Measurements from ENCODE around the gene U2AF1L4. TPM values are rescaled to one million over a fixed set of nuclear protein-coding genes. Genes with fewer than 3 reads are reported as not detected.

Gene U2AF1L4
- total and polyA plus RNA-seq, 3 experiments from 2014 or later = 29.0 to 37.5 (median 32.2) TPM

GRCh38 chr19:35768082-35768421 lies 22.8 kb upstream of the U2AF1L4 start:
- H3K4me1 Mint-ChIP-seq = peaks cover 0 to 2% (median 0%) of the 10 kb centered on the region in 3 donors
- no peak for DNase-seq
- H3K27me3 Mint-ChIP-seq = no peaks in the 10 kb centered on the region
- Histone ChIP-seq H3K27ac (ENCODE audit: low read depth, low read length) (no peak overlapping the region), H3K9me3 (ENCODE audit: low read length) (no peaks in the 10 kb centered on the region), H3K27me3 (ENCODE audit: insufficient read depth, low read length, poor library complexity, severe bottlenecking) (no peaks in the 10 kb centered on the region), H3K4me1 (ENCODE audit: insufficient read depth, low read length) (no peaks in the 10 kb centered on the region), H3K36me3 (ENCODE audit: insufficient read depth, low read length) (no peaks in the 10 kb centered on the region), H3K4me3 (ENCODE audit: low read length) (no peak overlapping the region)
- POLR2A ChIA-PET = no interaction called here
- peaks cover 0 to 40% (median 0%) of the 10 kb centered on the region in 3 donors for H3K36me3 Mint-ChIP-seq
- CTCF ChIA-PET = no interaction called here
- no peak overlapping the region for H3K4me3 Mint-ChIP-seq
- H3K9me3 Mint-ChIP-seq = no peaks in the 10 kb centered on the region
- no peak overlapping the region for H3K27ac Mint-ChIP-seq

DNA sequence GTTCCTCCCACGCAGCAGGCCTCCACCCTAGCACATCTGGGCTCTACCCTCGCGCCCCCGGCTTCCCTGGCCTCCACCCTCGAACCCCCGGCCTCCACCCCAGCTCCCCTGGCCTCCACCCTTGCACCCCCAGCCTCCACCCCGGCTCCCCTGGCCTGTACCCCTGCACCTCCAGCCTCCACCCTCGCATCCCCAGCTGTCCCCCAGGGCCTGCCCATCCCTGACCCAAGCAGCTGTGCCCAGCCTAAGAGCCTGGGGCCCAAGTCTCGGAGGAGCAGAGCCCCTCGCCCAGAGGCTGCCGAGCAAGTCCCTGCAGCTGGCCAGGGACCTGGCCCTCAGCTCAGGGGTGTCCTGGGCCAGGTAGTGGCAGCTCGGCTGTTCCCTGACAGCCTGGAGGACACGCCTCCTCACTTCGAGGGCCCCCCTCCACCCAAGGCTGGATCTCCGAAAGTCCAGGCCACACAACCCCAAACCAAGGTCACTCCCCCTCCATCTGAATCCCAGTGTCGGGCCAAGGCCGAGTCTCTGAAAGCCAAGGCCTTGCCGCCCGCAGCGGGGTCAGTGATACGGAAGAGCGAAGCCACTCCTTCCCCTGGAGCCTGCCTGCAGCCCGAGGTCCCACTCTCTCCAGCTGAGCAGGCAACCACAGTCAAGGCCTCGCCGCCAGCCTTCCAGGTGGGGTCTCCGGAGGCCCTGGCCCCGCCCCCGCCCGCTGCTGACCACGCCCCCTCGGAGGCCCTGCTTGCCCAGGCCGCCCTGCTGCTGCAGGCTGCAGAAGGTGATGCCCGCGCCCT lies 22.3 kb upstream of the U2AF1L4 start:
- Histone ChIP-seq H3K4me3 (ENCODE audit: low read length) (no peak overlapping the region), H3K9me3 (ENCODE audit: low read length) (no peaks in the 10 kb centered on the region), H3K27me3 (ENCODE audit: insufficient read depth, low read length, poor library complexity, severe bottlenecking) (no peaks in the 10 kb centered on the region), H3K36me3 (ENCODE audit: insufficient read depth, low read length) (no peaks in the 10 kb centered on the region), H3K27ac (ENCODE audit: low read depth, low read length) (no peak overlapping the region), H3K4me1 (ENCODE audit: insufficient read depth, low read length) (no peaks in the 10 kb centered on the region)
- DNase-seq = no peak
- ChIA-PET POLR2A (no interaction called here), CTCF (interaction anchor here (0.6 kb wide), 1 partner anchor 142 kb away, joined by 4 read pairs; no protein-coding TSS in a partner anchor)
- H3K27me3 Mint-ChIP-seq = no peaks in the 10 kb centered on the region
- H3K4me1 Mint-ChIP-seq = no peaks in the 10 kb centered on the region
- no peak overlapping the region for H3K27ac Mint-ChIP-seq
- peaks cover 0 to 40% (median 0%) of the 10 kb centered on the region in 3 donors for H3K36me3 Mint-ChIP-seq
- H3K4me3 Mint-ChIP-seq = no peak overlapping the region
- no peaks in the 10 kb centered on the region for H3K9me3 Mint-ChIP-seq

GRCh38 chr19:35766571-35767104 lies 21.4 kb upstream of the U2AF1L4 start:
- no peaks in the 10 kb centered on the region for H3K9me3 ChIP-seq (ENCODE audit: low read length)
- ChIA-PET CTCF (interaction anchor here (0.6 kb wide), 1 partner anchor 141 kb away, joined by 4 read pairs; no protein-coding TSS in a partner anchor), POLR2A (no interaction called here)
- H3K4me3 ChIP-seq (ENCODE audit: low read length) = no peak overlapping the region
- H3K27ac ChIP-seq (ENCODE audit: low read depth, low read length) = no peak overlapping the region
- H3K36me3 ChIP-seq (ENCODE audit: insufficient read depth, low read length) = no peaks in the 10 kb centered on the region
- H3K27ac Mint-ChIP-seq = peak overlapping the region in 1 of 8 donors; percentile 57
- no peak overlapping the region for H3K4me3 Mint-ChIP-seq
- peaks cover 0 to 47% (median 0%) of the 10 kb centered on the region in 3 donors for H3K36me3 Mint-ChIP-seq
- no peaks in the 10 kb centered on the region for H3K27me3 ChIP-seq (ENCODE audit: insufficient read depth, low read length, poor library complexity, severe bottlenecking)
- no peaks in the 10 kb centered on the region for H3K9me3 Mint-ChIP-seq
- DNase-seq = no peak
- no peaks in the 10 kb centered on the region for H3K4me1 Mint-ChIP-seq
- no peaks in the 10 kb centered on the region for H3K4me1 ChIP-seq (ENCODE audit: insufficient read depth, low read length)
- no peaks in the 10 kb centered on the region for H3K27me3 Mint-ChIP-seq

DNA sequence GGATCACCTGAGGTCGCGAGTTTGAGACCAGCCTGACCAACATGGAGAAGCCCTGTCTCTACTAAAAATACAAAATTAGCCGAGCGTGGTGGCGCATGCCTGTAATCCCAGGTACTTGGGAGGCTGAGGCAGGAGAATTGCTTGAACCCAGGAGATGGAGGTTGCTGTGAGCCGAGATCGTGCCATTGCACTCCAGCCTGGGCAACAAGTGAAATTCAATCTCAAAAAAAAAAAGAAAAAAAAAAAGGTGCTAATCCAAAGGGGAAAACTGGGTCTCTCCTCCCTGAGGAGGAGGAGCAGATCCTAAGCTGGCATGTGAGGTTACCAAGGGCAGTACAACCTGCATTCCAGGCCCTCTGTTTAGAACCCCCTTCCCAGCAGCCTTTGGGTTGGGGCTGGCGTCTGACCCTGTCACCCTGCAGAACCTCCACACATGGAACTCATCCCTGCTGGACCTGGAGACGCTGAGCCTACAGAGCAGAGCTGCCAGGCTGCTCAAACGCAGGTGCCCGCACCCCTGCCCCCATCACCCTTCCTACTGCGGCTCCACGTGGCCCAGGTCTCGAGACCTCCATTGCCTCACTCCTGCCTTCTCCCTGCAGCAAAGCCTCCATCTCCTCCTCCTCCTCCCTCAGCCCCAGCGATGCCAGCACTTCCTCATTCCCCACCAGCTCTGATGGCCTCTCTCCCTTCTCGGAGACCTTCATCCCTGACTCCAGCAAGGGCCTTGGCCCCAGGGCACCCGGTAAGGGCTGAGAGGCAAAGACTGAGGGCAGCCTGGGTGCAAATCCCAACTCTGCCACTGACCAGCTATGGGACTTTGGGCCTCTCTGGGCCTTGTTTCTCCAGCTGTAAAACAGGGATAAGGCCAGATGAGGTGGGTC lies 19.5 kb upstream of the U2AF1L4 start:
- DNase-seq = no peak
- H3K4me3 ChIP-seq (ENCODE audit: low read length) = no peak overlapping the region
- no peaks in the 10 kb centered on the region for H3K27me3 ChIP-seq (ENCODE audit: insufficient read depth, low read length, poor library complexity, severe bottlenecking)
- Mint-ChIP-seq H3K27ac (no peak overlapping the region), H3K4me1 (peaks cover 2 to 11% (median 3%) of the 10 kb centered on the region in 3 donors), H3K9me3 (no peaks in the 10 kb centered on the region), H3K36me3 (peaks cover 0 to 55% (median 0%) of the 10 kb centered on the region in 3 donors), H3K4me3 (no peak overlapping the region), H3K27me3 (no peaks in the 10 kb centered on the region)
- no peaks in the 10 kb centered on the region for H3K4me1 ChIP-seq (ENCODE audit: insufficient read depth, low read length)
- peaks cover 5% of the 10 kb centered on the region for H3K36me3 ChIP-seq (ENCODE audit: insufficient read depth, low read length)
- no peak overlapping the region for H3K27ac ChIP-seq (ENCODE audit: low read depth, low read length)
- CTCF ChIA-PET = no interaction called here
- no peaks in the 10 kb centered on the region for H3K9me3 ChIP-seq (ENCODE audit: low read length)
- POLR2A ChIA-PET = interaction anchor here (1.0 kb wide), 1 partner anchor 17 kb away, joined by 5 read pairs; no protein-coding TSS in a partner anchor

GRCh38 chr19:35760711-35761349 lies 15.6 kb upstream of the U2AF1L4 start:
- Histone ChIP-seq H3K4me3 (ENCODE audit: low read length) (no peak overlapping the region), H3K27ac (ENCODE audit: low read depth, low read length) (no peak overlapping the region), H3K27me3 (ENCODE audit: insufficient read depth, low read length, poor library complexity, severe bottlenecking) (no peaks in the 10 kb centered on the region), H3K36me3 (ENCODE audit: insufficient read depth, low read length) (peaks cover 5% of the 10 kb centered on the region), H3K4me1 (ENCODE audit: insufficient read depth, low read length) (peaks cover 22% of the 10 kb centered on the region), H3K9me3 (ENCODE audit: low read length) (no peaks in the 10 kb centered on the region)
- peaks cover 0 to 2% of the 10 kb centered on the region in 2 donors for H3K27me3 Mint-ChIP-seq
- H3K27ac Mint-ChIP-seq = no peak overlapping the region
- peak overlapping the region in 2 of 7 donors; percentile 13 to 61 for H3K4me3 Mint-ChIP-seq
- POLR2A ChIA-PET = no interaction called here
- DNase-seq = no peak
- peaks cover 0 to 2% (median 0%) of the 10 kb centered on the region in 5 donors for H3K9me3 Mint-ChIP-seq
- peaks cover 0 to 44% (median 0%) of the 10 kb centered on the region in 3 donors for H3K36me3 Mint-ChIP-seq
- H3K4me1 Mint-ChIP-seq = peaks cover 20 to 41% (median 20%) of the 10 kb centered on the region in 3 donors
- CTCF ChIA-PET = no interaction called here

DNA sequence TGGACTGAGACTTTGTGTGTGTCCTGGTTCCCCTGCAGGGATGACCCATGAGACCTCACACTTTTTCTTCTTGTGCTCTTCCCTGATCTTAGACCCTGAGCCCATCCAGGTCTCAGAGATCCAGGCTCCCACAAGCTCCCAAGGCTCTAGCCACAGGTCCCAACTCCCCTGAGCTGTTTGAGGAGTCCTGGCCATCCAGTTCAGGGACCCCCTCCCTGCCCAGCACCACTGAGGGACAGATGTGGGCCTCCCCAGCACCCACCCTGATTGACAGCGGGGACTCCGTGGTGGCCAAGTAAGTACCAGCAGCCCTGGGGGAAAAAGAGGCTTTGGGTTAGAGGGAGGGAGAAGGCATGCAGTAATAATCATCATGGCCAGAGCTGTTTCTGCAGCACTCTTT lies 14.5 kb upstream of the U2AF1L4 start:
- Mint-ChIP-seq H3K4me3 (peak overlapping the region in 6 of 7 donors; percentile 59 to 93 (median 68)), H3K27me3 (peaks cover 0 to 4% of the 10 kb centered on the region in 2 donors), H3K4me1 (peaks cover 23 to 47% (median 24%) of the 10 kb centered on the region in 3 donors), H3K27ac (peak overlapping the region in 4 of 8 donors; percentile 23 to 70 (median 49)), H3K9me3 (peaks cover 0 to 2% (median 0%) of the 10 kb centered on the region in 5 donors), H3K36me3 (peaks cover 0 to 37% (median 3%) of the 10 kb centered on the region in 3 donors)
- DNase-seq = no peak
- peaks cover 5% of the 10 kb centered on the region for H3K36me3 ChIP-seq (ENCODE audit: insufficient read depth, low read length)
- ChIA-PET POLR2A (no interaction called here), CTCF (no interaction called here)
- peaks cover 22% of the 10 kb centered on the region for H3K4me1 ChIP-seq (ENCODE audit: insufficient read depth, low read length)
- H3K27ac ChIP-seq (ENCODE audit: low read depth, low read length) = no peak overlapping the region
- no peak overlapping the region for H3K4me3 ChIP-seq (ENCODE audit: low read length)
- no peaks in the 10 kb centered on the region for H3K9me3 ChIP-seq (ENCODE audit: low read length)
- no peaks in the 10 kb centered on the region for H3K27me3 ChIP-seq (ENCODE audit: insufficient read depth, low read length, poor library complexity, severe bottlenecking)

GRCh38 chr19:35757749-35758608 lies 12.8 kb upstream of the U2AF1L4 start, which contains the start of gene PROSER3:
PROSER3 (plus strand) TSS chr19:35758176; CDS start chr19:35758216, 40 bp downstream.
- peak; percentile 94 to 99 (median 99) for DNase-seq
- Histone ChIP-seq H3K4me1 (ENCODE audit: insufficient read depth, low read length) (peaks cover 22% of the 10 kb centered on the region), H3K27ac (ENCODE audit: low read depth, low read length) (peak within 1 kb of the TSS; percentile 99), H3K36me3 (ENCODE audit: insufficient read depth, low read length) (peaks cover 12% of the 10 kb centered on the region), H3K9me3 (ENCODE audit: low read length) (no peaks in the 10 kb centered on the region), H3K4me3 (ENCODE audit: low read length) (peak within 1 kb of the TSS; percentile 100), H3K27me3 (ENCODE audit: insufficient read depth, low read length, poor library complexity, severe bottlenecking) (no peaks in the 10 kb centered on the region)
- Mint-ChIP-seq H3K27me3 (peaks cover 0 to 4% of the 10 kb centered on the region in 2 donors), H3K36me3 (peaks cover 3 to 44% (median 9%) of the 10 kb centered on the region in 3 donors), H3K4me1 (peaks cover 23 to 47% (median 24%) of the 10 kb centered on the region in 3 donors), H3K27ac (peak within 1 kb of the TSS; percentile 86 to 98 (median 94)), H3K9me3 (peaks cover 0 to 2% (median 0%) of the 10 kb centered on the region in 5 donors), H3K4me3 (peak within 1 kb of the TSS; percentile 93 to 100 (median 95))
- ChIA-PET CTCF (no interaction called here), POLR2A (interaction anchor here (0.7 to 1.4 kb wide), 4 partner anchors 10 to 201 kb away, joined by 3 to 5 read pairs (median 4); partner anchors contain the start of gene LIN37)
